Activated CD4-positive, alpha-beta memory T cell treated with anti-CD3 and anti-CD28 coated beads for 36 hours (primary cell): Measurements from ENCODE around the gene KIF21B. TPM values are rescaled to one million over a fixed set of nuclear protein-coding genes. Genes with fewer than 3 reads are reported as not detected.

ENCODE experiments used
- CTCF ChIA-PET: fragments of 350-600 bp; sonication (Branson Sonifier 250); formaldehyde crosslinking; loops from one replicate; lab custom pipeline; 2021; ENCODE audit warnings: antibody characterized with exemption, inconsistent platforms; lab: Charles Lee
- POLR2A ChIA-PET: fragments of 350-600 bp; sonication (Branson Sonifier 250); formaldehyde crosslinking; loops from one replicate; lab custom pipeline; 2021; ENCODE audit warnings: antibody characterized with exemption; lab: Charles Lee
- DNase-seq: peaks from one replicate; pipeline ENCODE4 v3.0.0-alpha.2; 2020
- H3K27ac Mint-ChIP-seq: one replicate; pipeline ENCODE4 v1.8.0; 2021; ENCODE audit warnings: mixed read lengths
- H3K27me3 Mint-ChIP-seq: one replicate; pipeline ENCODE4 v1.8.0; 2021; ENCODE audit warnings: mixed read lengths
- H3K36me3 Mint-ChIP-seq: one replicate; pipeline ENCODE4 v1.8.0; 2021; ENCODE audit warnings: mixed read lengths
- H3K4me1 Mint-ChIP-seq: one replicate; pipeline ENCODE4 v1.8.0; 2021; ENCODE audit warnings: low read depth, mixed read lengths
- H3K4me3 Mint-ChIP-seq: one replicate; pipeline ENCODE4 v1.8.0; 2021; ENCODE audit warnings: mild to moderate bottlenecking, mixed read lengths
- H3K9me3 Mint-ChIP-seq: one replicate; pipeline ENCODE4 v1.8.0; 2021; ENCODE audit warnings: mixed read lengths
- intact Hi-C: fragments of 100-400 bp; cut with micrococcal nuclease; formaldehyde crosslinking; loops from one replicate; pipeline ENCODE4 v1.15.1; 2023
- total RNA-seq, 2 experiments: library from RNA; stranded (reverse); gene quantifications; one replicate each; pipeline ENCODE4 v1.2.3, GENCODE V29; 2021

KIF21B gene
- total RNA-seq, 2 experiments from 2014 or later, result 56.6 to 58.7 TPM

- H3K9me3 Mint-ChIP-seq, result no peaks in the 10 kb centered on the region
- DNase-seq, result no peak
- H3K27me3 Mint-ChIP-seq, result no peaks in the 10 kb centered on the region
- H3K27ac Mint-ChIP-seq, result peak overlapping the region; percentile 99
- CTCF ChIA-PET, result interaction anchor here (0.5 to 9.2 kb wide), 2 partner anchors 38 to 141 kb away, joined by 4 to 96 read pairs; no protein-coding TSS in a partner anchor
- peaks cover 14% of the 10 kb centered on the region for H3K36me3 Mint-ChIP-seq
- H3K4me3 Mint-ChIP-seq, result no peak overlapping the region
- intact Hi-C loops, result loop anchor here (5.0 kb wide), 1 partner anchor 350 kb away; the partner anchor contains the start of gene DDX59
- POLR2A ChIA-PET, result interaction anchor here (0.8 kb wide), 1 partner anchor 8 kb away, joined by 4 read pairs; no protein-coding TSS in a partner anchor
- H3K4me1 Mint-ChIP-seq, result peaks cover 90% of the 10 kb centered on the region
Measured at GRCh38 chr1:201017828-201018163, 5.7 kb downstream of the KIF21B start.

- no peaks in the 10 kb centered on the region for H3K27me3 Mint-ChIP-seq
- no peaks in the 10 kb centered on the region for H3K9me3 Mint-ChIP-seq
- ChIA-PET POLR2A (interaction anchor here (0.8 to 2.5 kb wide), 2 partner anchors 8 to 9 kb away, joined by 4 to 13 read pairs; partner anchors contain the start of gene KIF21B), CTCF (interaction anchor here (2.4 to 3.3 kb wide), 3 partner anchors 9 to 45 kb away, joined by 12 to 31 read pairs (median 17); no protein-coding TSS in a partner anchor)
- intact Hi-C loops, result loop anchor here (5.0 kb wide), 1 partner anchor 350 kb away; the partner anchor contains the start of gene DDX59
- H3K4me1 Mint-ChIP-seq, result peaks cover 92% of the 10 kb centered on the region
- no peak for DNase-seq
- H3K27ac Mint-ChIP-seq, result peak overlapping the region; percentile 87
- H3K4me3 Mint-ChIP-seq, result no peak overlapping the region
- H3K36me3 Mint-ChIP-seq, result peaks cover 9% of the 10 kb centered on the region
Measured at GRCh38 chr1:201016943-201017827, 6.3 kb downstream of the KIF21B start.

GRCh38 chr1:201016211-201016651, 7.3 kb downstream of the KIF21B start:
- no peaks in the 10 kb centered on the region for H3K9me3 Mint-ChIP-seq
- ChIA-PET CTCF (interaction anchor here (0.7 to 3.3 kb wide), 6 partner anchors 10 to 44 kb away, joined by 3 to 31 read pairs (median 14); no protein-coding TSS in a partner anchor), POLR2A (interaction anchor here (0.5 to 2.5 kb wide), 6 partner anchors 9 to 388 kb away, joined by 3 to 13 read pairs (median 4); partner anchors contain the start of gene KIF21B)
- no peaks in the 10 kb centered on the region for H3K27me3 Mint-ChIP-seq
- H3K27ac Mint-ChIP-seq, result peak overlapping the region; percentile 87
- no peak for DNase-seq
- H3K4me1 Mint-ChIP-seq, result peaks cover 94% of the 10 kb centered on the region
- peaks cover 6% of the 10 kb centered on the region for H3K36me3 Mint-ChIP-seq
- no peak overlapping the region for H3K4me3 Mint-ChIP-seq
- intact Hi-C loops, result loop anchor here (5.0 kb wide), 1 partner anchor 349 kb away; the partner anchor contains the start of gene DDX59

GRCh38 chr1:201015551-201016091, 7.9 kb downstream of the KIF21B start:
- intact Hi-C loops, result loop anchor here (5.0 kb wide), 1 partner anchor 348 kb away; the partner anchor contains the start of gene DDX59
- POLR2A ChIA-PET, result interaction anchor here (0.5 to 2.5 kb wide), 7 partner anchors 9 to 387 kb away, joined by 3 to 13 read pairs (median 4); partner anchors contain the start of gene KIF21B
- peak; percentile 48 for DNase-seq

GRCh38 chr1:201014816-201015200, 8.7 kb downstream of the KIF21B start:
- Mint-ChIP-seq H3K4me1 (peaks cover 88% of the 10 kb centered on the region), H3K9me3 (no peaks in the 10 kb centered on the region), H3K4me3 (no peak overlapping the region), H3K27ac (peak overlapping the region; percentile 87), H3K27me3 (no peaks in the 10 kb centered on the region), H3K36me3 (peaks cover 6% of the 10 kb centered on the region)
- CTCF ChIA-PET, result interaction anchor here (1.0 to 3.3 kb wide), 4 partner anchors 10 to 43 kb away, joined by 3 to 31 read pairs (median 16); no protein-coding TSS in a partner anchor
- intact Hi-C loops, result loop anchor here (5.0 kb wide), 1 partner anchor 348 kb away; the partner anchor contains the start of gene DDX59
- DNase-seq, result no peak
- POLR2A ChIA-PET, result interaction anchor here (1.2 to 2.5 kb wide), 4 partner anchors 8 to 387 kb away, joined by 3 to 13 read pairs (median 5); partner anchors contain the start of gene KIF21B

More at GRCh38 chr1:201015551-201016091, 7.9 kb downstream of the KIF21B start:
- CTCF ChIA-PET, result interaction anchor here (0.7 to 3.3 kb wide), 6 partner anchors 10 to 44 kb away, joined by 3 to 31 read pairs (median 14); no protein-coding TSS in a partner anchor
- Mint-ChIP-seq H3K36me3 (peaks cover 6% of the 10 kb centered on the region), H3K4me1 (peaks cover 93% of the 10 kb centered on the region), H3K27me3 (no peaks in the 10 kb centered on the region), H3K27ac (peak overlapping the region; percentile 87), H3K4me3 (peak overlapping the region; percentile 13), H3K9me3 (no peaks in the 10 kb centered on the region)

GRCh38 chr1:201013991-201014815, 9.3 kb downstream of the KIF21B start:
- intact Hi-C loops, result loop anchor here (2.0 kb wide), 1 partner anchor 13 kb away; no protein-coding TSS in a partner anchor
- POLR2A ChIA-PET, result interaction anchor here (1.2 to 2.5 kb wide), 3 partner anchors 8 to 14 kb away, joined by 3 to 13 read pairs (median 6); partner anchors contain the start of gene KIF21B

GRCh38 chr1:201013031-201013485, 10.5 kb downstream of the KIF21B start:
- intact Hi-C loops, result loop anchor here (2.0 kb wide), 1 partner anchor 14 kb away; no protein-coding TSS in a partner anchor
- H3K36me3 Mint-ChIP-seq, result peaks cover 3% of the 10 kb centered on the region
- H3K9me3 Mint-ChIP-seq, result no peaks in the 10 kb centered on the region

More at GRCh38 chr1:201013991-201014815, 9.3 kb downstream of the KIF21B start:
- H3K27ac Mint-ChIP-seq, result peak overlapping the region; percentile 87
- no peaks in the 10 kb centered on the region for H3K27me3 Mint-ChIP-seq
- H3K4me3 Mint-ChIP-seq, result no peak overlapping the region
- DNase-seq, result no peak
- no peaks in the 10 kb centered on the region for H3K9me3 Mint-ChIP-seq
- CTCF ChIA-PET, result interaction anchor here (1.0 to 3.3 kb wide), 4 partner anchors 11 to 42 kb away, joined by 3 to 31 read pairs (median 16); no protein-coding TSS in a partner anchor
- peaks cover 5% of the 10 kb centered on the region for H3K36me3 Mint-ChIP-seq
- peaks cover 88% of the 10 kb centered on the region for H3K4me1 Mint-ChIP-seq

GRCh38 chr1:201011616-201012015, 11.9 kb downstream of the KIF21B start:
- H3K27ac Mint-ChIP-seq, result no peak overlapping the region
- H3K27me3 Mint-ChIP-seq, result no peaks in the 10 kb centered on the region
- H3K4me3 Mint-ChIP-seq, result no peak overlapping the region
- H3K9me3 Mint-ChIP-seq, result no peaks in the 10 kb centered on the region
- CTCF ChIA-PET, result interaction anchor here (0.8 to 2.7 kb wide), 4 partner anchors 9 to 40 kb away, joined by 3 to 9 read pairs (median 5); no protein-coding TSS in a partner anchor
- peaks cover 2% of the 10 kb centered on the region for H3K36me3 Mint-ChIP-seq
- H3K4me1 Mint-ChIP-seq, result peaks cover 69% of the 10 kb centered on the region
- DNase-seq, result no peak
- POLR2A ChIA-PET, result interaction anchor here (1.4 kb wide), 1 partner anchor 9 kb away, joined by 8 read pairs; no protein-coding TSS in a partner anchor
- intact Hi-C loops, result loop anchor here (2.0 kb wide), 1 partner anchor 15 kb away; no protein-coding TSS in a partner anchor

More at GRCh38 chr1:201013031-201013485, 10.5 kb downstream of the KIF21B start:
- ChIA-PET POLR2A (no interaction called here), CTCF (no interaction called here)
- DNase-seq, result peak; percentile 46
- H3K4me3 Mint-ChIP-seq, result no peak overlapping the region
- H3K4me1 Mint-ChIP-seq, result peaks cover 83% of the 10 kb centered on the region
- H3K27me3 Mint-ChIP-seq, result no peaks in the 10 kb centered on the region
- H3K27ac Mint-ChIP-seq, result peak overlapping the region; percentile 49

- H3K36me3 Mint-ChIP-seq, result peaks cover 2% of the 10 kb centered on the region
- no peak for DNase-seq
- no peaks in the 10 kb centered on the region for H3K9me3 Mint-ChIP-seq
- POLR2A ChIA-PET, result no interaction called here
- intact Hi-C loops, result no loop called here
- no peaks in the 10 kb centered on the region for H3K27me3 Mint-ChIP-seq
- peaks cover 54% of the 10 kb centered on the region for H3K4me1 Mint-ChIP-seq
- H3K4me3 Mint-ChIP-seq, result no peak overlapping the region
- CTCF ChIA-PET, result interaction anchor here (1.0 to 2.7 kb wide), 6 partner anchors 11 to 38 kb away, joined by 3 to 9 read pairs (median 5); no protein-coding TSS in a partner anchor
- H3K27ac Mint-ChIP-seq, result peak overlapping the region; percentile 9
Measured at GRCh38 chr1:201009962-201010645, 13.4 kb downstream of the KIF21B start.
